ACHN (cell line): ENCODE measurements around the gene RNF150.
"Not testable (repeated sequence)": the region's sequence is repeated elsewhere in the genome, so short reads cannot be mapped to it uniquely, and the experiment has no call there.

ENCODE experiments used
- DNase-seq: peaks from one replicate; pipeline ENCODE4 v3.0.0-alpha.2; 2015
- in situ Hi-C: cut with HindIII; loops from 2 replicates; pipeline ENCODE4 v1.10.0; 2017; ENCODE audit warnings: low sequenced_read_pairs, low pct_ligation_motif_present, low pct_unique_long_range_greater_than_20kb

RNF150 gene

GRCh38 chr4:141099326-141099725 is 33.9 kb downstream of the RNF150 start:
- in situ Hi-C loops: no loop called here
- no peak for DNase-seq

GRCh38 chr4:141098163-141098562 is 35.1 kb downstream of the RNF150 start:
- in situ Hi-C loops: no loop called here
- DNase-seq: no peak

GRCh38 chr4:141090473-141090872 is 42.8 kb downstream of the RNF150 start:
- DNase-seq: no peak
- in situ Hi-C loops: no loop called here

GRCh38 chr4:141081921-141082395 is 51.3 kb downstream of the RNF150 start:
- DNase-seq: no peak
- in situ Hi-C loops: no loop called here

GRCh38 chr4:141080668-141081067 is 52.6 kb downstream of the RNF150 start:
- in situ Hi-C loops: no loop called here

GRCh38 chr4:141079393-141079930 is 53.8 kb downstream of the RNF150 start:
- in situ Hi-C loops: no loop called here
- DNase-seq: no peak

More at GRCh38 chr4:141080668-141081067, 52.6 kb downstream of the RNF150 start:
- DNase-seq: no peak

GRCh38 chr4:141078871-141079270 is 54.4 kb downstream of the RNF150 start:
- DNase-seq: no peak
- in situ Hi-C loops: no loop called here

- no peak for DNase-seq
- in situ Hi-C loops: no loop called here
Measured at GRCh38 chr4:141077611-141078225, 55.6 kb downstream of the RNF150 start.

GRCh38 chr4:141075553-141075952 is 57.7 kb downstream of the RNF150 start:
- in situ Hi-C loops: no loop called here

GRCh38 chr4:141074098-141074878 is 59.0 kb downstream of the RNF150 start:
- in situ Hi-C loops: no loop called here
- no peak for DNase-seq

More at GRCh38 chr4:141075553-141075952, 57.7 kb downstream of the RNF150 start:
- no peak for DNase-seq

- in situ Hi-C loops: no loop called here
- DNase-seq: no peak
Measured at GRCh38 chr4:141066690-141067089, 66.6 kb downstream of the RNF150 start.

GRCh38 chr4:141065872-141066271 is 67.4 kb downstream of the RNF150 start:
- DNase-seq: no peak
- in situ Hi-C loops: no loop called here

- DNase-seq: no peak
- in situ Hi-C loops: no loop called here
Measured at GRCh38 chr4:141062651-141063050, 70.6 kb downstream of the RNF150 start.

GRCh38 chr4:141058591-141059512 is 74.4 kb downstream of the RNF150 start:
- no peak for DNase-seq
- in situ Hi-C loops: no loop called here

- DNase-seq: no peak
- in situ Hi-C loops: no loop called here
Measured at GRCh38 chr4:141057582-141057981, 75.7 kb downstream of the RNF150 start.

GRCh38 chr4:141056473-141056872 is 76.8 kb downstream of the RNF150 start:
- in situ Hi-C loops: no loop called here
- no peak for DNase-seq

- in situ Hi-C loops: no loop called here
- DNase-seq: no peak
Measured at GRCh38 chr4:141054446-141054845, 78.8 kb downstream of the RNF150 start.

- in situ Hi-C loops, DNase-seq: not testable (repeated sequence)
Measured at GRCh38 chr4:141050999-141051398, 82.3 kb downstream of the RNF150 start.
